HEK293 (cell line): ENCODE data around the gene STIM2.

Source experiments
- CTCF ChIA-PET: fragments of 350-600 bp; formaldehyde crosslinking; extraction: SDS; loops from one replicate; lab custom pipeline; 2021; ENCODE audit warnings: antibody characterized with exemption; lab: Yijun Ruan, JAX
- POLR2A ChIA-PET: fragments of 300-600 bp; formaldehyde crosslinking; extraction: SDS; loops from one replicate; lab custom pipeline; 2020; ENCODE audit warnings: antibody characterized with exemption, inconsistent platforms; lab: Yijun Ruan, JAX
- H3K27ac ChIP-seq: fragments of 200-500 bp; sonication (Bioruptor generic); 2 replicates; pipeline ENCODE4 v1.5.1; 2014; ENCODE audit warnings: low read depth, low read length, control low read depth, inconsistent platforms; ENCODE audit errors: extremely low read depth
- H3K36me3 ChIP-seq, 2 experiments: fragments of 200-500 bp in 1 of 2; sonication (Bioruptor generic) in 1 of 2; 1 replicate in 1 of 2; 2 replicates in 1 of 2; pipeline ENCODE4 v1.5.1; 2014 to 2017; ENCODE audit warnings: inconsistent platforms in 2 of 2, low read length in 2 of 2; ENCODE audit not compliant: control insufficient read depth in 2 of 2, insufficient read depth in 1 of 2
- H3K4me1 ChIP-seq: fragments of 200-500 bp; sonication (Bioruptor generic); 2 replicates; pipeline ENCODE4 v1.5.1; 2014; ENCODE audit warnings: mild to moderate bottlenecking, low read length, inconsistent platforms; ENCODE audit not compliant: control insufficient read depth, insufficient read depth
- H3K4me3 ChIP-seq: 2 replicates; pipeline ENCODE4 v1.5.1; 2011; ENCODE audit warnings: low read depth, mild to moderate bottlenecking, control low read depth, low read length, moderate library complexity
- H3K9me3 ChIP-seq: fragments of 200-500 bp; sonication (Bioruptor generic); 2 replicates; pipeline ENCODE4 v1.5.1; 2014; ENCODE audit warnings: low read depth, low read length, inconsistent platforms; ENCODE audit not compliant: control insufficient read depth, insufficient read depth
- GLI2 ChIP-seq: fragments of 450-650 bp; formaldehyde crosslinking; IDR thresholded peaks from 2 replicates; pipeline ENCODE4; 2017; ENCODE audit warnings: missing biosample characterization, missing genetic modification characterization, low read depth, borderline replicate concordance
- MYNN ChIP-seq: fragments of 450-650 bp; formaldehyde crosslinking; IDR thresholded peaks from 2 replicates; pipeline ENCODE4 v1.5.1; 2016; ENCODE audit warnings: missing biosample characterization, missing genetic modification characterization, borderline replicate concordance
- WT1 ChIP-seq: fragments of 450-650 bp; formaldehyde crosslinking; IDR thresholded peaks from 2 replicates; pipeline ENCODE4 v1.5.1; 2016; ENCODE audit warnings: missing biosample characterization, missing genetic modification characterization
- ZFHX2 ChIP-seq: fragments of 450-650 bp; formaldehyde crosslinking; conservative IDR thresholded peaks from 2 replicates; pipeline ENCODE4 v1.5.1; 2016; ENCODE audit warnings: missing biosample characterization, missing genetic modification characterization
- ZFP69B ChIP-seq: fragments of 450-650 bp; formaldehyde crosslinking; IDR thresholded peaks from 2 replicates; pipeline ENCODE4 v1.5.1; 2016; ENCODE audit warnings: missing biosample characterization, missing genetic modification characterization
- ZNF239 ChIP-seq: fragments of 450-650 bp; formaldehyde crosslinking; IDR thresholded peaks from 2 replicates; pipeline ENCODE4 v1.5.1; 2016; ENCODE audit warnings: missing biosample characterization, missing genetic modification characterization
- ZNF274 ChIP-seq, 2 experiments: fragments of 200-500 bp in 1 of 2; fragments of 450-650 bp in 1 of 2; sonication (Bioruptor generic) in 1 of 2; formaldehyde crosslinking in 1 of 2; IDR thresholded peaks; 2 replicates each; pipeline versions ENCODE4 v1.5.1 to v1.6.1; 2014 to 2016; ENCODE audit warnings: borderline replicate concordance in 1 of 2, inconsistent platforms in 1 of 2, low read length in 1 of 2, missing biosample characterization in 1 of 2, missing genetic modification characterization in 1 of 2
- ZNF324 ChIP-seq: fragments of 450-650 bp; formaldehyde crosslinking; IDR thresholded peaks from 2 replicates; pipeline ENCODE4 v1.5.1; 2016; ENCODE audit warnings: missing biosample characterization, missing genetic modification characterization
- ZNF404 ChIP-seq: fragments of 450-650 bp; formaldehyde crosslinking; IDR thresholded peaks from 2 replicates; pipeline ENCODE4 v1.5.1; 2017; ENCODE audit warnings: missing biosample characterization, missing genetic modification characterization
- ZNF426 ChIP-seq: fragments of 450-650 bp; formaldehyde crosslinking; IDR thresholded peaks from 2 replicates; pipeline ENCODE4 v1.5.1; 2017; ENCODE audit warnings: missing biosample characterization, missing genetic modification characterization, mild to moderate bottlenecking, inconsistent platforms, moderate library complexity
- ZNF518A ChIP-seq: fragments of 450-650 bp; formaldehyde crosslinking; conservative IDR thresholded peaks from 2 replicates; pipeline ENCODE4 v1.5.1; 2016; ENCODE audit warnings: low read depth, missing biosample characterization, missing genetic modification characterization
- ZNF707 ChIP-seq: fragments of 450-650 bp; formaldehyde crosslinking; IDR thresholded peaks from 2 replicates; pipeline ENCODE4 v1.5.1; 2016; ENCODE audit warnings: missing biosample characterization, missing genetic modification characterization
- ZNF777 ChIP-seq: fragments of 450-650 bp; formaldehyde crosslinking; IDR thresholded peaks from 2 replicates; pipeline ENCODE4 v1.5.1; 2017; ENCODE audit warnings: missing biosample characterization, missing genetic modification characterization, borderline replicate concordance
- ZNF830 ChIP-seq: fragments of 450-650 bp; IDR thresholded peaks from 2 replicates; pipeline ENCODE4 v1.5.0; 2018; ENCODE audit warnings: missing biosample characterization, missing genetic modification characterization, low read depth, mild to moderate bottlenecking, moderate library complexity
- ZSCAN23 ChIP-seq: fragments of 450-650 bp; formaldehyde crosslinking; IDR thresholded peaks from 2 replicates; pipeline ENCODE4 v1.5.1; 2016; ENCODE audit warnings: missing biosample characterization, missing genetic modification characterization
- TF ChIP-seq, protein P1 (sequence below): fragments of 450-650 bp; formaldehyde crosslinking; IDR thresholded peaks from 2 replicates; pipeline ENCODE4 v1.5.1; 2016; ENCODE audit warnings: missing biosample characterization, missing genetic modification characterization
- TF ChIP-seq, protein P2 (sequence below): fragments of 450-650 bp; formaldehyde crosslinking; IDR thresholded peaks from 2 replicates; pipeline ENCODE4 v1.5.1; 2017; ENCODE audit warnings: missing biosample characterization, mild to moderate bottlenecking, missing genetic modification characterization, moderate library complexity

Gene STIM2

DNA sequence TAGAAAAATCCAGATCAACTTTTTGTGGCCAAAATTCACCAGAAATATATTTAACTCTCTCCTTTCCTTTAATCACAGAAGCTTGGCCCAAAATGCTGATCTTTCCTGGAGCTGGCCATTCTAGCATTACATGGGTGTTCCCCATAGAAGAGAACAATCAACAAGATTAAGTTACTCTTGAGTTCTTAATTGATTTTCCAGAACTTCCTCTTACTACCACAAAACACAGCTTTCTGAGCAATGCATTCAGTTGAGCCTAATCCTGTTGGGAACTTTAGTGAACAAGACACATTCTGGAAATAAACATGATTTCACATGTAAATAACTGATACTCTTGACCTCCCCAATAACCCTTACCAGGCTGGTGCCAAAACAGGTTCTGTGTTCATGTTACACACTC, 45.4 kb upstream of the STIM2 start (continued):
- TF ChIP-seq, protein P1, sequence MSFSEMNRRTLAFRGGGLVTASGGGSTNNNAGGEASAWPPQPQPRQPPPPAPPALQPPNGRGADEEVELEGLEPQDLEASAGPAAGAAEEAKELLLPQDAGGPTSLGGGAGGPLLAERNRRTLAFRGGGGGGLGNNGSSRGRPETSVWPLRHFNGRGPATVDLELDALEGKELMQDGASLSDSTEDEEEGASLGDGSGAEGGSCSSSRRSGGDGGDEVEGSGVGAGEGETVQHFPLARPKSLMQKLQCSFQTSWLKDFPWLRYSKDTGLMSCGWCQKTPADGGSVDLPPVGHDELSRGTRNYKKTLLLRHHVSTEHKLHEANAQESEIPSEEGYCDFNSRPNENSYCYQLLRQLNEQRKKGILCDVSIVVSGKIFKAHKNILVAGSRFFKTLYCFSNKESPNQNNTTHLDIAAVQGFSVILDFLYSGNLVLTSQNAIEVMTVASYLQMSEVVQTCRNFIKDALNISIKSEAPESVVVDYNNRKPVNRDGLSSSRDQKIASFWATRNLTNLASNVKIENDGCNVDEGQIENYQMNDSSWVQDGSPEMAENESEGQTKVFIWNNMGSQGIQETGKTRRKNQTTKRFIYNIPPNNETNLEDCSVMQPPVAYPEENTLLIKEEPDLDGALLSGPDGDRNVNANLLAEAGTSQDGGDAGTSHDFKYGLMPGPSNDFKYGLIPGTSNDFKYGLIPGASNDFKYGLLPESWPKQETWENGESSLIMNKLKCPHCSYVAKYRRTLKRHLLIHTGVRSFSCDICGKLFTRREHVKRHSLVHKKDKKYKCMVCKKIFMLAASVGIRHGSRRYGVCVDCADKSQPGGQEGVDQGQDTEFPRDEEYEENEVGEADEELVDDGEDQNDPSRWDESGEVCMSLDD (tag by site-specific recombination): no peak
- TF ChIP-seq ZFHX2 (tag by site-specific recombination): no peak
- TF ChIP-seq ZNF404 (tag by site-specific recombination): no peak
- TF ChIP-seq ZNF707: no peak
- no peak for TF ChIP-seq MYNN (tag by site-specific recombination)

DNA sequence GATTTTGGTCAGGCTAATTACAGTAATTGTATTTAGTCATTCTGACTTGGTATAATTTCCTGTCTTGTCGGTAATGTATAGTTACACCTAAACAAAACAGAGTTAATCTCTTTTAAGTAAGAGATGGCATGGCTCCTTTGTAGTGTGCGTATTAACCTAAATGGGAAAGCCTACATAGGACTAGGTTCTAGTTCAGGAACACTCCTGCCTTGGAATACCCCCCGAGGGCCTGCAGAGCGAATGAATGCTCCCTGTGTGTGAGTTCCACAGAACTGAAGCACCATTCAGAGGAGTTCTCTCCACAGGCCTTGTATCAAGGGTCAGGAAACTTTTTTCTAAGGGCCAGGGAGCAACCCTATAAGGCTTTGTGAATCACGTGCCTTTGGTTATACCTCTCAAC, 44.9 kb upstream of the STIM2 start:
- no peak overlapping the region for H3K27ac ChIP-seq
- POLR2A ChIA-PET: no interaction called here
- TF ChIP-seq ZNF274 (IDR thresholded peaks at IDR 0.05; ENCODE audit: low read length) (no peak), ZNF274 (tag by site-specific recombination; IDR thresholded peaks at IDR 0.05; ENCODE audit: borderline replicate concordance) (no peak), WT1 (tag by site-specific recombination) (no peak), ZNF324 (tag by site-specific recombination) (no peak), ZNF426 (tag by site-specific recombination) (no peak), ZNF777 (tag by site-specific recombination) (no peak), ZFP69B (tag by site-specific recombination) (no peak), ZNF239 (tag by site-specific recombination) (no peak)
- TF ChIP-seq, all 188 proteins: peak for 0
- Histone ChIP-seq H3K36me3 (no peaks in the 10 kb centered on the region), H3K4me1 (no peaks in the 10 kb centered on the region), H3K9me3 (no peaks in the 10 kb centered on the region), H3K4me3 (no peak overlapping the region)
- CTCF ChIA-PET: no interaction called here

DNA sequence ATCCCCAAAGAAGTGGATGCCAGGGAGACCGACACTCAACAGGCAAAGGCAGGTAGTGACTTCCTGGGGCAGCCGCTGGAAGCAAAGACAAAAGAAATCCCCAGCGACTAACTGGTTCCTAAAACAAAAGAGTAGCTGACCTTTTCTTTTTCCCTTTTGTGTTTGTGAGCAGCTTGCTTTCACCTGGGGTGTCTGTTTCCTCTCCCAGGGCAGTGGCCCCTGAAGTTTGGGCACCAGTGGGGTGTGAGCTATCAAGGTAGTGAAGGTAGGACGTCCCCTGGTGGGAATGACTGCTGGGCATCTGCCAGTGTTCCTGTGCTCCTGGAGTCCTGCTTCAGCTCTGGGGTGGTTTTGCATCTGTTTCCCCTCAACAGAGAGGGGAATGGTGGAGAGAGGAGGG, 41.6 kb upstream of the STIM2 start:
- Histone ChIP-seq H3K27ac (no peak overlapping the region), H3K9me3 (no peaks in the 10 kb centered on the region), H3K4me1 (no peaks in the 10 kb centered on the region), H3K4me3 (no peak overlapping the region), H3K36me3 (no peaks in the 10 kb centered on the region)
- POLR2A ChIA-PET: no interaction called here
- CTCF ChIA-PET: interaction anchor here (0.6 kb wide), 1 partner anchor 871 kb away, joined by 4 read pairs; no protein-coding TSS in a partner anchor
- TF ChIP-seq, protein P2, sequence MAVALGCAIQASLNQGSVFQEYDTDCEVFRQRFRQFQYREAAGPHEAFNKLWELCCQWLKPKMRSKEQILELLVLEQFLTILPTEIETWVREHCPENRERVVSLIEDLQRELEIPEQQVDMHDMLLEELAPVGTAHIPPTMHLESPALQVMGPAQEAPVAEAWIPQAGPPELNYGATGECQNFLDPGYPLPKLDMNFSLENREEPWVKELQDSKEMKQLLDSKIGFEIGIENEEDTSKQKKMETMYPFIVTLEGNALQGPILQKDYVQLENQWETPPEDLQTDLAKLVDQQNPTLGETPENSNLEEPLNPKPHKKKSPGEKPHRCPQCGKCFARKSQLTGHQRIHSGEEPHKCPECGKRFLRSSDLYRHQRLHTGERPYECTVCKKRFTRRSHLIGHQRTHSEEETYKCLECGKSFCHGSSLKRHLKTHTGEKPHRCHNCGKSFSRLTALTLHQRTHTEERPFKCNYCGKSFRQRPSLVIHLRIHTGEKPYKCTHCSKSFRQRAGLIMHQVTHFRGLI (tag by site-specific recombination): no peak
- TF ChIP-seq ZSCAN23 (tag by site-specific recombination): no peak
- TF ChIP-seq, protein P1 (tag by site-specific recombination): no peak
- no peak for TF ChIP-seq GLI2
- no peak for TF ChIP-seq ZNF830
- no peak for TF ChIP-seq ZNF518A
